IMR-90 (cell line): ENCODE results near the gene RSL1D1. TPM values are rescaled to one million over a fixed set of nuclear protein-coding genes. Genes with fewer than 3 reads are reported as not detected.

Experiments used
- ATAC-seq: fragments of 200-7000 bp; cut with Tn5 transposase; 2 replicates; pipeline ENCODE4 v1.9.1; 2020; ENCODE audit warnings: low read depth, mild to moderate bottlenecking, moderate library complexity
- BruUV-seq: library from RNA; stranded (reverse); fragments of 400-500 nt; replicated peaks from 2 replicates; lab custom pipeline; 2021; lab: Mats Ljungman, UMichigan
- CTCF ChIA-PET: fragments of 300-600 bp; formaldehyde crosslinking; extraction: SDS; loops from one replicate; lab custom pipeline; 2021; ENCODE audit warnings: antibody characterized with exemption; lab: Yijun Ruan, JAX
- POLR2A ChIA-PET: fragments of 300-600 bp; sonication (Branson Sonifier 250); formaldehyde crosslinking; loops from one replicate; lab custom pipeline; 2022; ENCODE audit warnings: antibody characterized with exemption; ENCODE audit not compliant: unreplicated experiment; lab: Charles Lee
- DNase-seq: peaks from one replicate; pipeline ENCODE4 v3.0.0; 2013
- H2AFZ ChIP-seq: replicated peaks from 2 replicates; pipeline ENCODE3; 2013; ENCODE audit warnings: low read length, mild to moderate bottlenecking; ENCODE audit not compliant: poor library complexity
- H2AK5ac ChIP-seq: 2 replicates; pipeline ENCODE4 v1.6.1; 2013; ENCODE audit warnings: low read depth, low read length, inconsistent platforms
- H2AK9ac ChIP-seq: replicated peaks from 2 replicates; pipeline ENCODE3; 2013; ENCODE audit warnings: mild to moderate bottlenecking, low read depth, low read length, moderate library complexity; ENCODE audit not compliant: poor library complexity
- H2BK120ac ChIP-seq: 2 replicates; pipeline ENCODE4 v1.6.1; 2013; ENCODE audit warnings: low read depth, low read length, inconsistent platforms
- H2BK15ac ChIP-seq: 3 replicates; pipeline ENCODE4 v1.6.1; 2013; ENCODE audit warnings: low read depth, low read length, inconsistent platforms
- H2BK20ac ChIP-seq: 2 replicates; pipeline ENCODE4 v1.6.1; 2013; ENCODE audit warnings: low read depth, mild to moderate bottlenecking, inconsistent platforms, low read length, moderate library complexity
- H2BK5ac ChIP-seq: 2 replicates; pipeline ENCODE4 v1.6.1; 2013; ENCODE audit warnings: mild to moderate bottlenecking, low read depth, low read length, inconsistent platforms; ENCODE audit not compliant: poor library complexity, severe bottlenecking
- H3K14ac ChIP-seq: replicated peaks from 2 replicates; pipeline ENCODE4 v1.6.1; 2013; ENCODE audit warnings: low read depth, low read length, inconsistent platforms
- H3K18ac ChIP-seq: 2 replicates; pipeline ENCODE4 v1.6.1; 2013; ENCODE audit warnings: low read depth, low read length, control low read depth
- H3K23ac ChIP-seq: 2 replicates; pipeline ENCODE4 v1.6.1; 2013; ENCODE audit warnings: low read depth, low read length, inconsistent platforms
- H3K27ac ChIP-seq: 2 replicates; pipeline ENCODE4 v1.5.1; 2013; ENCODE audit warnings: mild to moderate bottlenecking, control low read depth, low read length; ENCODE audit not compliant: insufficient read depth
- H3K27me3 ChIP-seq: 2 replicates; pipeline ENCODE4 v1.6.1; 2013; ENCODE audit warnings: low read length; ENCODE audit not compliant: control insufficient read depth, insufficient read depth
- H3K36me3 ChIP-seq: 2 replicates; pipeline ENCODE4 v1.6.1; 2013; ENCODE audit warnings: low read length, mixed read lengths; ENCODE audit not compliant: control insufficient read depth, insufficient read depth
- H3K4ac ChIP-seq: 2 replicates; pipeline ENCODE4 v1.6.1; 2013; ENCODE audit warnings: low read depth, low read length, inconsistent platforms
- H3K4me1 ChIP-seq: 2 replicates; pipeline ENCODE4 v1.6.1; 2013; ENCODE audit warnings: low read length, mixed read lengths; ENCODE audit not compliant: control insufficient read depth, insufficient read depth
- H3K4me2 ChIP-seq: 2 replicates; pipeline ENCODE4 v1.6.1; 2013; ENCODE audit warnings: low read depth, mild to moderate bottlenecking, control low read depth, low read length, moderate library complexity
- H3K4me3 ChIP-seq: 2 replicates; pipeline ENCODE4 v1.5.1; 2013; ENCODE audit warnings: low read depth, mild to moderate bottlenecking, control low read depth, low read length, moderate library complexity; ENCODE audit not compliant: insufficient read depth
- H3K56ac ChIP-seq: 2 replicates; pipeline ENCODE4 v1.6.1; 2013; ENCODE audit warnings: low read length, inconsistent platforms; ENCODE audit not compliant: insufficient read depth; ENCODE audit errors: extremely low read depth
- H3K79me1 ChIP-seq, 2 experiments: 2 replicates each; pipeline ENCODE4 v1.6.1; 2013; ENCODE audit warnings: low read length in 2 of 2, inconsistent platforms in 1 of 2, low read depth in 1 of 2
- H3K9ac ChIP-seq: 2 replicates; pipeline ENCODE4 v1.6.1; 2013; ENCODE audit warnings: low read depth, low read length, control low read depth
- H3K9me1 ChIP-seq: 2 replicates; pipeline ENCODE4 v1.6.1; 2013; ENCODE audit warnings: low read length, inconsistent platforms; ENCODE audit not compliant: insufficient read depth
- H3K9me3 ChIP-seq: 2 replicates; pipeline ENCODE4 v1.6.1; 2013; ENCODE audit warnings: low read length; ENCODE audit not compliant: control insufficient read depth, insufficient read depth
- H4K20me1 ChIP-seq: 2 replicates; pipeline ENCODE4 v1.6.1; 2013; ENCODE audit warnings: low read length, inconsistent platforms; ENCODE audit not compliant: insufficient read depth
- H4K5ac ChIP-seq: 2 replicates; pipeline ENCODE4 v1.6.1; 2013; ENCODE audit warnings: mild to moderate bottlenecking, low read depth, low read length, control low read depth
- H4K8ac ChIP-seq, 2 experiments: 2 replicates each; pipeline ENCODE4 v1.6.1; 2013; ENCODE audit warnings: low read depth in 2 of 2, low read length in 2 of 2, control low read depth in 1 of 2, inconsistent platforms in 1 of 2
- H4K91ac ChIP-seq: 2 replicates; pipeline ENCODE4 v1.6.1; 2013; ENCODE audit warnings: low read depth, low read length, inconsistent platforms; ENCODE audit not compliant: insufficient read depth
- CEBPB ChIP-seq: IDR thresholded peaks from 2 replicates; pipeline ENCODE4 v1.6.1; 2012; ENCODE audit warnings: low read depth, low read length, improper control_type of control experiment
- CHD1 ChIP-seq: IDR thresholded peaks from 2 replicates; pipeline ENCODE4 v1.6.1; 2012; ENCODE audit warnings: low read depth, low read length, improper control_type of control experiment
- CTCF ChIP-seq: conservative IDR thresholded peaks from 2 replicates; pipeline ENCODE4 v1.5.1; 2012; ENCODE audit warnings: mild to moderate bottlenecking, low read depth, low read length, improper control_type of control experiment
- ELK1 ChIP-seq: fragments of 150-350 bp; IDR thresholded peaks from 2 replicates; pipeline ENCODE4 v1.6.1; 2016; ENCODE audit warnings: low read depth, mild to moderate bottlenecking, low read length, moderate library complexity, borderline replicate concordance
- FOS ChIP-seq: fragments of 150-350 bp; IDR thresholded peaks from 2 replicates; pipeline ENCODE4 v1.6.1; 2016; ENCODE audit warnings: low read depth, low read length
- MAFK ChIP-seq: IDR thresholded peaks from 2 replicates; pipeline ENCODE4 v1.6.1; 2012; ENCODE audit warnings: low read depth, low read length, improper control_type of control experiment
- MAZ ChIP-seq: IDR thresholded peaks from 2 replicates; pipeline ENCODE4 v1.6.1; 2012; ENCODE audit warnings: low read depth, mild to moderate bottlenecking, low read length, improper control_type of control experiment, moderate library complexity, borderline replicate concordance
- MXI1 ChIP-seq: IDR thresholded peaks from 2 replicates; pipeline ENCODE4 v1.6.1; 2012; ENCODE audit warnings: low read depth, mild to moderate bottlenecking, low read length, moderate library complexity, borderline replicate concordance
- NFE2L2 ChIP-seq: fragments of 150-350 bp; IDR thresholded peaks from 2 replicates; pipeline ENCODE4 v1.6.1; 2016; ENCODE audit warnings: low read depth, mild to moderate bottlenecking, low read length
- RAD21 ChIP-seq: IDR thresholded peaks from 2 replicates; pipeline ENCODE4 v1.6.1; 2012; ENCODE audit warnings: low read length, improper control_type of control experiment
- RFX5 ChIP-seq: IDR thresholded peaks from 2 replicates; pipeline ENCODE4 v1.8.0; 2012; ENCODE audit warnings: low read depth, mild to moderate bottlenecking, low read length, moderate library complexity
- USF2 ChIP-seq: fragments of 150-350 bp; IDR thresholded peaks from 2 replicates; pipeline ENCODE4 v1.6.1; 2017; ENCODE audit warnings: mild to moderate bottlenecking, antibody characterized with exemption, low read length, low read depth
- WGBS, 2 experiments: methylation state at CpG; one replicate each; pipeline versions ENCODE4 v1.1.5 to v1.1.7; 2013; ENCODE audit warnings: missing lambda C conversion rate in 2 of 2; ENCODE audit not compliant: insufficient read length in 1 of 2; ENCODE audit errors: extremely low coverage in 2 of 2; 5-methylcytosine and 5-hydroxymethylcytosine counted together
- dilution Hi-C: fragments of 300-500 bp; cut with HindIII; formaldehyde crosslinking; loops from one replicate; pipeline ENCODE4 v1.14.3; 2018; ENCODE audit warnings: low sequenced_read_pairs; ENCODE audit not compliant: unreplicated experiment
- in situ Hi-C: fragments of 300-500 bp; cut with MboI; formaldehyde crosslinking; loops from 3 replicates; pipeline ENCODE4 v1.14.3; 2019; ENCODE audit warnings: low sequenced_read_pairs, inconsistent platforms, mixed read lengths
- intact Hi-C: fragments of 100-400 bp; cut with micrococcal nuclease; formaldehyde crosslinking; loops from 2 replicates; pipeline ENCODE4 v1.10.0; 2022
- polyA plus RNA-seq, 3 experiments: library from polyadenylated mRNA; depleted of rRNA; stranded (reverse); fragments of >200 nt; gene quantifications; 2 replicates each; pipeline ENCODE4 v1.2.3, GENCODE V29; 2012; ENCODE audit warnings: low replicate concordance in 1 of 3
- total RNA-seq: library from RNA; depleted of rRNA; stranded (reverse); fragments of >200 nt; gene quantifications from 2 replicates; pipeline ENCODE4 v1.2.3, GENCODE V29; 2012

Gene RSL1D1
- total and polyA plus RNA-seq, 2 of the 4 experiments (the other 2 are of a cell fraction) = 63.8 to 77.4 TPM

- TF ChIP-seq CHD1 (no peak), RAD21 (no peak), MAZ (peak; percentile 80; the same call in 1 of the 2 replicates), MXI1 (peak; percentile 93; the same call in 1 of the 2 replicates), FOS (no peak)
These were observed at the start of gene RSL1D1 (continued) for GRCh38 chr16:11851294-11852091.

GRCh38 chr16:11901091-11901490 is 49.7 kb upstream of the RSL1D1 start:
- Histone ChIP-seq H4K8ac (no peak overlapping the region), H3K9me1 (peaks cover 21% of the 10 kb centered on the region), H3K4ac (no peak overlapping the region), H4K5ac (no peak overlapping the region), H3K4me2 (no peak overlapping the region), H2BK15ac (no peak overlapping the region), H3K36me3 (peaks cover 3% of the 10 kb centered on the region; the same call in 1 of the 2 replicates), H3K27ac (no peak overlapping the region), H2AK9ac (no peak overlapping the region), H3K14ac (no peak overlapping the region), H2BK20ac (no peak overlapping the region), H3K9ac (no peak overlapping the region), H3K18ac (no peak overlapping the region), H4K91ac (no peak overlapping the region), H2AFZ (no peak overlapping the region), H3K56ac (no peak overlapping the region), H2BK5ac (no peak overlapping the region), H3K79me1 (peaks cover 0 to 70% of the 10 kb centered on the region in 2 experiments; a peak in 2 of 4 replicates), H3K9me3 (no peaks in the 10 kb centered on the region), H3K4me1 (peaks cover 4% of the 10 kb centered on the region), H3K27me3 (no peaks in the 10 kb centered on the region), H2BK120ac (no peak overlapping the region), H3K23ac (no peak overlapping the region), H3K4me3 (no peak overlapping the region), H4K20me1 (peaks cover 83% of the 10 kb centered on the region), H2AK5ac (no peak overlapping the region)
- no TSS peak for BruUV-seq
- ATAC-seq (no peak), DNase-seq (peak; percentile 18)
- dilution Hi-C loops (no loop called here), in situ Hi-C loops (no loop called here), intact Hi-C loops (no loop called here)
- WGBS, 2 experiments = no CpG with 5 or more reads among the region's 3 CpGs
- CTCF ChIA-PET = interaction anchor here (0.7 kb wide), 1 partner anchor 159 kb away, joined by 3 read pairs; no protein-coding TSS in a partner anchor
- POLR2A ChIA-PET = no interaction called here
- no peak for TF ChIP-seq CTCF
- no peak for TF ChIP-seq MAZ
- TF ChIP-seq MAFK = no peak
- no peak for TF ChIP-seq RAD21
- TF ChIP-seq ELK1 = no peak
- no peak for TF ChIP-seq RFX5
- no peak for TF ChIP-seq MXI1
- no peak for TF ChIP-seq USF2
- no peak for TF ChIP-seq CEBPB
- TF ChIP-seq NFE2L2 = no peak
- no peak for TF ChIP-seq CHD1
